A673 (cell line): ENCODE measurements around the gene AJAP1. TPM values are rescaled to one million over a fixed set of nuclear protein-coding genes. Genes with fewer than 3 reads are reported as not detected.

ENCODE experiments used
- BruUV-seq: library from RNA; stranded (reverse); fragments of 400-500 nt; replicated peaks from 2 replicates; lab custom pipeline; 2021; lab: Mats Ljungman, UMichigan
- CTCF ChIA-PET: fragments of 300-600 bp; sonication (Branson Sonifier 250); formaldehyde crosslinking; loops from one replicate; lab custom pipeline; 2022; ENCODE audit warnings: antibody characterized with exemption; lab: Charles Lee
- POLR2A ChIA-PET: fragments of 300-600 bp; sonication (Branson Sonifier 250); formaldehyde crosslinking; loops from one replicate; lab custom pipeline; 2022; ENCODE audit warnings: antibody characterized with exemption; ENCODE audit not compliant: low non-redundant PET; lab: Charles Lee
- DNase-seq: peaks from one replicate; pipeline ENCODE4 v3.0.0-alpha.2; 2015; ENCODE audit warnings: low spot score
- H3K27ac ChIP-seq: fragments of 200-600 bp; sonication (generic); 2 replicates; pipeline ENCODE4 v1.5.1; 2016; ENCODE audit warnings: mixed run types, low read depth, mild to moderate bottlenecking, mixed read lengths, antibody characterized with exemption, low read length; ENCODE audit not compliant: poor library complexity, severe bottlenecking
- H3K27me3 ChIP-seq: fragments of 200-600 bp; sonication (generic); replicated peaks from 2 replicates; pipeline ENCODE4 v1.6.1; 2017; ENCODE audit warnings: mixed run types, low read depth, mild to moderate bottlenecking, mixed read lengths, antibody characterized with exemption, low read length; ENCODE audit not compliant: insufficient read depth, poor library complexity
- H3K36me3 ChIP-seq: fragments of 200-600 bp; sonication (generic); 2 replicates; pipeline ENCODE4 v1.6.1; 2016; ENCODE audit warnings: mixed run types, mild to moderate bottlenecking, mixed read lengths, antibody characterized with exemption, low read length; ENCODE audit not compliant: insufficient read depth, poor library complexity, severe bottlenecking
- H3K4me1 ChIP-seq: fragments of 200-600 bp; sonication (generic); 2 replicates; pipeline ENCODE4 v1.6.1; 2017; ENCODE audit warnings: mixed run types, mild to moderate bottlenecking, mixed read lengths, antibody characterized with exemption, low read length; ENCODE audit not compliant: insufficient read depth, poor library complexity, severe bottlenecking
- H3K4me3 ChIP-seq: fragments of 200-600 bp; sonication (generic); 2 replicates; pipeline ENCODE4 v1.5.1; 2016; ENCODE audit warnings: low read depth, mixed run types, mild to moderate bottlenecking, mixed read lengths, low read length; ENCODE audit not compliant: poor library complexity, severe bottlenecking
- H3K9me3 ChIP-seq: fragments of 200-600 bp; sonication (generic); 2 replicates; pipeline ENCODE4 v1.6.1; 2016; ENCODE audit warnings: mixed run types, low read depth, mild to moderate bottlenecking, mixed read lengths, antibody characterized with exemption, low read length; ENCODE audit not compliant: poor library complexity, severe bottlenecking
- EZH2 ChIP-seq: fragments of 200-600 bp; sonication (generic); IDR thresholded peaks from 2 replicates; pipeline ENCODE4 v1.6.1; 2017; ENCODE audit warnings: borderline replicate concordance, low read depth, mild to moderate bottlenecking, mixed read lengths, antibody characterized with exemption, low read length; ENCODE audit not compliant: poor library complexity, severe bottlenecking
- intact Hi-C: fragments of 100-400 bp; cut with micrococcal nuclease; formaldehyde crosslinking; loops from one replicate; pipeline ENCODE4 v1.10.0; 2022; ENCODE audit not compliant: unreplicated experiment
- total RNA-seq: library from RNA; stranded (reverse); gene quantifications from 2 replicates; pipeline ENCODE4 v1.2.3, GENCODE V29; 2021
- TF ChIP-seq, protein P1 (sequence below): fragments of 300-800, 200-600 bp; sonication (generic); conservative IDR thresholded peaks from 2 replicates; pipeline ENCODE4 v1.5.1; 2017; ENCODE audit warnings: low read depth, mild to moderate bottlenecking, antibody characterized with exemption, low read length, moderate library complexity, mixed read lengths

Gene AJAP1
- total RNA-seq, 1 experiment from 2014 or later: not detected

DNA sequence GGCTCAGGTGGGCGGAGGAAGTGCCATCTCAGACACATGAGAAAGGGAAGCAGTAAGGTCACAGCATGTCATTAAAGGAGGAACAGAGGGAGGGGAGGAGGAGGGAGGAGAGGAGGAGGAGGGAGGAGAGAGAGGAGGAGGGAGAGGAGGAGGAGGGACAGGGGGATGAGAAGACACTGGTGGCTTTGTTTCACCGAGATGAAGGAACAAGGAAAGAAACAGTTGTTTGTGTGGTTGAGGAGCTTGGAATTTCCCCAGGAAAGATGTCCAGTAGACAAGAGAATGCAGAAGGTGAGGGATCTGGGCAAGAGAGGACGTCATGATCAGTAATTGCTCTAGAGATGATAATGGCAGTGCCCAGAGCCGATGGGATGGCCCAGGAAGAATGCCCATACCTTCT is 97.7 kb downstream of the AJAP1 start:
- CTCF ChIA-PET: no interaction called here
- Histone ChIP-seq H3K4me1 (no peaks in the 10 kb centered on the region), H3K9me3 (peaks cover 6% of the 10 kb centered on the region), H3K4me3 (no peak overlapping the region), H3K27ac (no peak overlapping the region), H3K36me3 (no peaks in the 10 kb centered on the region), H3K27me3 (no peaks in the 10 kb centered on the region)
- no TSS peak for BruUV-seq
- TF ChIP-seq EZH2: no peak
- TF ChIP-seq, protein P1, sequence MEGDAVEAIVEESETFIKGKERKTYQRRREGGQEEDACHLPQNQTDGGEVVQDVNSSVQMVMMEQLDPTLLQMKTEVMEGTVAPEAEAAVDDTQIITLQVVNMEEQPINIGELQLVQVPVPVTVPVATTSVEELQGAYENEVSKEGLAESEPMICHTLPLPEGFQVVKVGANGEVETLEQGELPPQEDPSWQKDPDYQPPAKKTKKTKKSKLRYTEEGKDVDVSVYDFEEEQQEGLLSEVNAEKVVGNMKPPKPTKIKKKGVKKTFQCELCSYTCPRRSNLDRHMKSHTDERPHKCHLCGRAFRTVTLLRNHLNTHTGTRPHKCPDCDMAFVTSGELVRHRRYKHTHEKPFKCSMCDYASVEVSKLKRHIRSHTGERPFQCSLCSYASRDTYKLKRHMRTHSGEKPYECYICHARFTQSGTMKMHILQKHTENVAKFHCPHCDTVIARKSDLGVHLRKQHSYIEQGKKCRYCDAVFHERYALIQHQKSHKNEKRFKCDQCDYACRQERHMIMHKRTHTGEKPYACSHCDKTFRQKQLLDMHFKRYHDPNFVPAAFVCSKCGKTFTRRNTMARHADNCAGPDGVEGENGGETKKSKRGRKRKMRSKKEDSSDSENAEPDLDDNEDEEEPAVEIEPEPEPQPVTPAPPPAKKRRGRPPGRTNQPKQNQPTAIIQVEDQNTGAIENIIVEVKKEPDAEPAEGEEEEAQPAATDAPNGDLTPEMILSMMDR: no peak
- intact Hi-C loops: no loop called here
- DNase-seq: no peak
- POLR2A ChIA-PET: no interaction called here

- ChIA-PET POLR2A (no interaction called here), CTCF (no interaction called here)
- no peak overlapping the region for H3K4me3 ChIP-seq
- no peaks in the 10 kb centered on the region for H3K36me3 ChIP-seq
- BruUV-seq: no TSS peak
- H3K27ac ChIP-seq: no peak overlapping the region
- TF ChIP-seq, protein P1: no peak
- no peak for TF ChIP-seq EZH2
- intact Hi-C loops: no loop called here
- H3K9me3 ChIP-seq: peaks cover 5% of the 10 kb centered on the region
- no peak for DNase-seq
- no peaks in the 10 kb centered on the region for H3K4me1 ChIP-seq
- H3K27me3 ChIP-seq: no peaks in the 10 kb centered on the region
These were observed 100.4 kb downstream of the AJAP1 start for GRCh38 chr1:4754816-4755215.

- no peak overlapping the region for H3K4me3 ChIP-seq
- BruUV-seq: no TSS peak
- intact Hi-C loops: no loop called here
- H3K27ac ChIP-seq: no peak overlapping the region
- no peak for DNase-seq
- H3K9me3 ChIP-seq: no peaks in the 10 kb centered on the region
- no peak for TF ChIP-seq EZH2
- TF ChIP-seq, protein P1: no peak
- no peaks in the 10 kb centered on the region for H3K36me3 ChIP-seq
- no peaks in the 10 kb centered on the region for H3K27me3 ChIP-seq
- POLR2A ChIA-PET: no interaction called here
- H3K4me1 ChIP-seq: no peaks in the 10 kb centered on the region
- CTCF ChIA-PET: no interaction called here
These were observed 101.0 kb downstream of the AJAP1 start for GRCh38 chr1:4755301-4755845.
